NK-92 (cell line): ENCODE measurements around the gene CDK11B.
"Not testable (repeated sequence)": the region's sequence is repeated elsewhere in the genome, so short reads cannot be mapped to it uniquely, and the experiment has no call there.

ENCODE experiments used
- DNase-seq: peaks from one replicate; lab custom pipeline; 2025; ENCODE audit not compliant: unreplicated experiment; lab: John Stamatoyannopoulos, UW

The CDK11B gene

GRCh38 chr1:1658583-1659549 lies at the start of gene CDK11B:
Gene CDK11B (minus strand): TSS chr1:1659004. CDS start chr1:1657485, 1,519 bp downstream.
- peak; percentile 75 for DNase-seq

GRCh38 chr1:1707897-1708296 lies 49.1 kb upstream of the CDK11B start:
- not testable (repeated sequence) for DNase-seq

DNA sequence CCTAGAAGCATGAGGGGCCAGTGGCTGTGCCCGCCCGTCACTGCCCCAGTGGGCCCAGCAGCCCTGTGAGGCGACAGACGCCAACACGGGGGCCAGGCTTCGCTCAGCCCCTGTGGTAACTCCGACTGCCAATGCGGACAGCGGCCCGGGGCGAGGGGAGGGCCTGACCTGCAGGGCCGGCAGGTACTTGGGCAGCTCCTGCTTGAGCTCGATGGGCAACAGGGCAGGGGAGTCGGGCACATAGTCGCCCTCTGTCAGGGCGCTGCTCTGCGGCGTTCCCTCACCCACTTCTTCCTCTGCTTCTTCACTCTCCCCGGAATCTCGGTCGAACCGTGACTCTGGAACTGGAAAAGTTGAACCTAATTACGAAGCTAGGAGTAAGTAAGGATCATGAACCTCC lies 48.4 kb upstream of the CDK11B start:
- not testable (repeated sequence) for DNase-seq

DNA sequence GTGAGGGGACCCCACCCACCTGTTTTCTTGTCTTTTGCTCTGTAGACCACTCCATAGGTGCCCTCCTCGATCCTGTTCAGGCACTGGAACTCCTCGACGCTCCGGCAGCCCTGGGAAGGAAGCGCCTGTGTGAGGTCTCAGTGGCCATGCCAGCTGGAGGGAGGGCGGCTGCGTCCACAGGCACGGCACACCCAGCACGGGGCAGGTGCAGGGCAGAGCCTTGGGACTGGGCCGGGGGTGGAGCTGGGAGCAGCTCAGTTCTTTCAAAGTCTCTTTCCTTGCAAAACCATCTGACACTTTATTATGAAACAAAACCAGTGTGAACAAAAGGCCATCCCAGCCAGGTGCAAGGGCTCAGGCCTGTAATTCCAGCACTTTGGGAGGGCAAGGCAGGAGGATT lies 46.8 kb upstream of the CDK11B start:
- not testable (repeated sequence) for DNase-seq

- not testable (repeated sequence) for DNase-seq
Measured at GRCh38 chr1:1704284-1704957, 45.6 kb upstream of the CDK11B start.

- no peak for DNase-seq
Measured at GRCh38 chr1:1703796-1704195, 45.0 kb upstream of the CDK11B start.

DNA sequence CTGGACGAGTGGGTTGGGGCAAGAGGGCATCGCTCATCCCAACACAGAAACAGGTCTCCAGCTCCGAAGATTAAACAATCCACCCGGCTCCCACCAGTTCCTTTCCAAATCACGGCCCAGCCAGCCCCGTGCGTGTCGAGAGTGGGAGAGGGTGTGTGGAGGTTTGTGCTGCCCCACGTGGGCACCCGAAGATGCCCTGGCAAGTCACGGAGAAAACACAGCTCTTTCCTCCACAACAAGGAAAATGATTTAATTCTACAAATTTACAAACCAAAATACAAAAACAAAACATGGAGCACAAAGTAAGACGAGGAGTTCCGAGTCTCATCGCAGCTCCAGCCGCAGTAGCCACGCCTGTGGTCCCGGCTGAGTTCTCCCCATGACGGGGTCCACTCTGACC lies 43.7 kb upstream of the CDK11B start:
- not testable (repeated sequence) for DNase-seq

GRCh38 chr1:1700557-1700956 lies 41.8 kb upstream of the CDK11B start:
- DNase-seq: not testable (repeated sequence)

DNA sequence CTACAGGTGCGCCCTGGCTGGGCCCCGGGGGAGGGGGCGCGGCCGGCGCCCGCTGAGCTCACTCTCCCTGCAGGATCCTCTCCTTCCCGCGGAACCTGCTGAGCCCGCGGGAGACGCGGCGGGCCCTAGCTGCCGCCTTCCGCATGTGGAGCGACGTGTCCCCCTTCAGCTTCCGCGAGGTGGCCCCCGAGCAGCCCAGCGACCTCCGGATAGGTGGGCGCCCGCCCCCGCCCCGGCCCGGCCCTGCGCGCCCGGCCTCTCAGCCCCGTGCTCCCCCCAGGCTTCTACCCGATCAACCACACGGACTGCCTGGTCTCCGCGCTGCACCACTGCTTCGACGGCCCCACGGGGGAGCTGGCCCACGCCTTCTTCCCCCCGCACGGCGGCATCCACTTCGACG lies 41.3 kb upstream of the CDK11B start:
- DNase-seq: not testable (repeated sequence)

- DNase-seq: not testable (repeated sequence)
Measured at GRCh38 chr1:1699061-1699460, 40.3 kb upstream of the CDK11B start.

- not testable (repeated sequence) for DNase-seq
Measured at GRCh38 chr1:1697358-1698183, 38.8 kb upstream of the CDK11B start.

- not testable (repeated sequence) for DNase-seq
Measured at GRCh38 chr1:1696431-1697357, 37.9 kb upstream of the CDK11B start.

- peak; percentile 57 for DNase-seq
Measured at GRCh38 chr1:1692714-1693647, 34.2 kb upstream of the CDK11B start, which contains the start of gene SLC35E2B. Gene SLC35E2B (minus strand): TSS chr1:1692795. CDS start chr1:1676699, 16,096 bp downstream.

- not testable (repeated sequence) for DNase-seq
Measured at GRCh38 chr1:1692324-1692713, 33.5 kb upstream of the CDK11B start.

- DNase-seq: not testable (repeated sequence)
Measured at GRCh38 chr1:1691443-1691842, 32.6 kb upstream of the CDK11B start.

- not testable (repeated sequence) for DNase-seq
Measured at GRCh38 chr1:1689526-1689925, 30.7 kb upstream of the CDK11B start.

GRCh38 chr1:1687846-1688245 lies 29.0 kb upstream of the CDK11B start:
- no peak for DNase-seq

- DNase-seq: no peak
Measured at GRCh38 chr1:1684031-1684681, 25.4 kb upstream of the CDK11B start.
